ENCODE measurements around the gene TEX2. TPM values are rescaled to one million over a fixed set of nuclear protein-coding genes. Genes with fewer than 3 reads are reported as not detected.
A peak's percentile ranks its signal among the peaks of the same experiment; 100 is the strongest.

The TEX2 gene
- total and polyA plus RNA-seq, 2 of the 13 experiments (the other 11 are each of a cell fraction or from before 2014, with no cell fraction given): 21.4 to 37.7 TPM

DNA sequence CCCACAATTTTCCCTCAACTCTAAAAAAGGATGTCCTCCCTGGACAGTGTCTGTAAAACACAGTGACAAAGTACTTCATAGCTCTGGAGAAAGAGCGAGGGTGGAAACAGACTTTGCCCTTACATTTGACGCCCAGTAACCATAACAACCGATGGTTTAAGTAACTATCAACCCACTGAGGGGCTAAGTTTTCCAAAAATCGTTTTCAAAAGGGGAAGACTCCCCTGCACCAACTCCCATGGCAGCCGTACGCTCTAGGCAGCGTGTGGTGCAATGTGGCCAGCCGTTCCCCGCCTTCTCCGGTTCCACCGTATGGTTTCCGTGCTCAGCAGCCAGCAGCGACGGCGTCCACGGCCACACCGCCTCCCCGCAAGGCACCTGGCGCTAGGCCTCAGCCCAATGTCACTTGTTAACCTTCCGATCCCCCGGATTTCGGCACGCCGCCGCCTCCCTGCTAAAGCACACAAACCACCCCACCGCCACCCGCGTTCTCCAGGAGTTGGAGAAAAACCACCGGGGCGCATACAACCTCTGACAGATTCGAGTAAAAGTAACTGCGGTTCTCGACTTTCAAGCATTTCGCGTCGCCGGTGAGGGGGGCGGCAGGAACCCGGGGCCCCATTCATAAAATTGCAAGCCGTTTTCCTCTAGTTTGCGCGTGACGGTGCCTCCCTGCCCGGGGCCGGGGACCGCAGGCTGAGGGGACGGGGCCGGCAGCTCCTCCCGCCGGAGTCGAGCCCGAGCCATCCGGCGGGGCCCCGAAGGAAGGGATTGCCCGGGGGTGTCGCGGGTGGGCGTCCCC, 661 bp downstream of the TEX2 start (continued):
- TF ChIP-seq, protein P1, sequence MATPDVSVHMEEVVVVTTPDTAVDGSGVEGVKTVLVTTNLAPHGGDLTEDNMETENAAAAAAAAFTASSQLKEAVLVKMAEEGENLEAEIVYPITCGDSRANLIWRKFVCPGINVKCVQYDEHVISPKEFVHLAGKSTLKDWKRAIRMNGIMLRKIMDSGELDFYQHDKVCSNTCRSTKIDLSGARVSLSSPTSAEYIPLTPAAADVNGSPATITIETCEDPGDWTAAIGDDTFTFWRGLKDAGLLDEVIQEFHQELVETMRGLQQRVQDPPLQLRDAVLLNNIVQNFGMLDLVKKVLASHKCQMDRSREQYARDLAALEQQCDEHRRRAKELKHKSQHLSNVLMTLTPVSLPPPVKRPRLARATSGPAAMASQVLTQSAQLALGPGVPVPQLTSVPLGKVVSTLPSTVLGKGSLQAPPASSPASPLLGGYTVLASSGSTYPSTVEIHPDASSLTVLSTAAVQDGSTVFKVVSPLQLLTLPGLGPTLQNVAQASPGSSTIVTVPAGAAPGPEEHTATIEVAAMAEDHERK (CRISPR knock-in tag; IDR thresholded peaks at IDR 0.05; ENCODE audit: low read depth): no peak
- TF ChIP-seq POGZ (CRISPR knock-in tag; IDR thresholded peaks at IDR 0.05) (peak; percentile 50; the same call in 1 of the 2 replicates), KLF11 (CRISPR knock-in tag; IDR thresholded peaks at IDR 0.05) (peak; percentile 77; the same call in 1 of the 2 replicates), HDAC2 (CRISPR knock-in tag; IDR thresholded peaks at IDR 0.05) (peak; percentile 44; the same call in 1 of the 2 replicates), RFX5 (IDR thresholded peaks at IDR 0.05; ENCODE audit: low read depth, low read length) (no peak; the same call in 1 of the 2 replicates), ZNF792 (CRISPR knock-in tag; IDR thresholded peaks at IDR 0.05) (no peak), ZFP90 (CRISPR knock-in tag; IDR thresholded peaks at IDR 0.05; ENCODE audit: borderline replicate concordance) (peak; percentile 35; the same call in 1 of the 2 replicates), RELA (CRISPR knock-in tag; IDR thresholded peaks at IDR 0.05) (no peak), FOXP1 (IDR thresholded peaks at IDR 0.05) (no peak), FOXP1 (CRISPR knock-in tag; IDR thresholded peaks at IDR 0.05) (no peak), BCL6 (CRISPR knock-in tag; IDR thresholded peaks at IDR 0.05) (no peak)
- TF ChIP-seq, protein P2, sequence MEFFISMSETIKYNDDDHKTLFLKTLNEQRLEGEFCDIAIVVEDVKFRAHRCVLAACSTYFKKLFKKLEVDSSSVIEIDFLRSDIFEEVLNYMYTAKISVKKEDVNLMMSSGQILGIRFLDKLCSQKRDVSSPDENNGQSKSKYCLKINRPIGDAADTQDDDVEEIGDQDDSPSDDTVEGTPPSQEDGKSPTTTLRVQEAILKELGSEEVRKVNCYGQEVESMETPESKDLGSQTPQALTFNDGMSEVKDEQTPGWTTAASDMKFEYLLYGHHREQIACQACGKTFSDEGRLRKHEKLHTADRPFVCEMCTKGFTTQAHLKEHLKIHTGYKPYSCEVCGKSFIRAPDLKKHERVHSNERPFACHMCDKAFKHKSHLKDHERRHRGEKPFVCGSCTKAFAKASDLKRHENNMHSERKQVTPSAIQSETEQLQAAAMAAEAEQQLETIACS (CRISPR knock-in tag; IDR thresholded peaks at IDR 0.05): no peak
- TF ChIP-seq, protein P3, sequence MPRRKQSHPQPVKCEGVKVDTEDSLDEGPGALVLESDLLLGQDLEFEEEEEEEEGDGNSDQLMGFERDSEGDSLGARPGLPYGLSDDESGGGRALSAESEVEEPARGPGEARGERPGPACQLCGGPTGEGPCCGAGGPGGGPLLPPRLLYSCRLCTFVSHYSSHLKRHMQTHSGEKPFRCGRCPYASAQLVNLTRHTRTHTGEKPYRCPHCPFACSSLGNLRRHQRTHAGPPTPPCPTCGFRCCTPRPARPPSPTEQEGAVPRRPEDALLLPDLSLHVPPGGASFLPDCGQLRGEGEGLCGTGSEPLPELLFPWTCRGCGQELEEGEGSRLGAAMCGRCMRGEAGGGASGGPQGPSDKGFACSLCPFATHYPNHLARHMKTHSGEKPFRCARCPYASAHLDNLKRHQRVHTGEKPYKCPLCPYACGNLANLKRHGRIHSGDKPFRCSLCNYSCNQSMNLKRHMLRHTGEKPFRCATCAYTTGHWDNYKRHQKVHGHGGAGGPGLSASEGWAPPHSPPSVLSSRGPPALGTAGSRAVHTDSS (CRISPR knock-in tag; conservative IDR thresholded peaks at IDR 0.05): no peak
- TF ChIP-seq, protein P4, sequence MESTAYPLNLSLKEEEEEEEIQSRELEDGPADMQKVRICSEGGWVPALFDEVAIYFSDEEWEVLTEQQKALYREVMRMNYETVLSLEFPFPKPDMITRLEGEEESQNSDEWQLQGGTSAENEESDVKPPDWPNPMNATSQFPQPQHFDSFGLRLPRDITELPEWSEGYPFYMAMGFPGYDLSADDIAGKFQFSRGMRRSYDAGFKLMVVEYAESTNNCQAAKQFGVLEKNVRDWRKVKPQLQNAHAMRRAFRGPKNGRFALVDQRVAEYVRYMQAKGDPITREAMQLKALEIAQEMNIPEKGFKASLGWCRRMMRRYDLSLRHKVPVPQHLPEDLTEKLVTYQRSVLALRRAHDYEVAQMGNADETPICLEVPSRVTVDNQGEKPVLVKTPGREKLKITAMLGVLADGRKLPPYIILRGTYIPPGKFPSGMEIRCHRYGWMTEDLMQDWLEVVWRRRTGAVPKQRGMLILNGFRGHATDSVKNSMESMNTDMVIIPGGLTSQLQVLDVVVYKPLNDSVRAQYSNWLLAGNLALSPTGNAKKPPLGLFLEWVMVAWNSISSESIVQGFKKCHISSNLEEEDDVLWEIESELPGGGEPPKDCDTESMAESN (CRISPR knock-in tag; conservative IDR thresholded peaks at IDR 0.05): peak; percentile 83; the same call in 1 of the 2 replicates
- TF ChIP-seq, protein P5, sequence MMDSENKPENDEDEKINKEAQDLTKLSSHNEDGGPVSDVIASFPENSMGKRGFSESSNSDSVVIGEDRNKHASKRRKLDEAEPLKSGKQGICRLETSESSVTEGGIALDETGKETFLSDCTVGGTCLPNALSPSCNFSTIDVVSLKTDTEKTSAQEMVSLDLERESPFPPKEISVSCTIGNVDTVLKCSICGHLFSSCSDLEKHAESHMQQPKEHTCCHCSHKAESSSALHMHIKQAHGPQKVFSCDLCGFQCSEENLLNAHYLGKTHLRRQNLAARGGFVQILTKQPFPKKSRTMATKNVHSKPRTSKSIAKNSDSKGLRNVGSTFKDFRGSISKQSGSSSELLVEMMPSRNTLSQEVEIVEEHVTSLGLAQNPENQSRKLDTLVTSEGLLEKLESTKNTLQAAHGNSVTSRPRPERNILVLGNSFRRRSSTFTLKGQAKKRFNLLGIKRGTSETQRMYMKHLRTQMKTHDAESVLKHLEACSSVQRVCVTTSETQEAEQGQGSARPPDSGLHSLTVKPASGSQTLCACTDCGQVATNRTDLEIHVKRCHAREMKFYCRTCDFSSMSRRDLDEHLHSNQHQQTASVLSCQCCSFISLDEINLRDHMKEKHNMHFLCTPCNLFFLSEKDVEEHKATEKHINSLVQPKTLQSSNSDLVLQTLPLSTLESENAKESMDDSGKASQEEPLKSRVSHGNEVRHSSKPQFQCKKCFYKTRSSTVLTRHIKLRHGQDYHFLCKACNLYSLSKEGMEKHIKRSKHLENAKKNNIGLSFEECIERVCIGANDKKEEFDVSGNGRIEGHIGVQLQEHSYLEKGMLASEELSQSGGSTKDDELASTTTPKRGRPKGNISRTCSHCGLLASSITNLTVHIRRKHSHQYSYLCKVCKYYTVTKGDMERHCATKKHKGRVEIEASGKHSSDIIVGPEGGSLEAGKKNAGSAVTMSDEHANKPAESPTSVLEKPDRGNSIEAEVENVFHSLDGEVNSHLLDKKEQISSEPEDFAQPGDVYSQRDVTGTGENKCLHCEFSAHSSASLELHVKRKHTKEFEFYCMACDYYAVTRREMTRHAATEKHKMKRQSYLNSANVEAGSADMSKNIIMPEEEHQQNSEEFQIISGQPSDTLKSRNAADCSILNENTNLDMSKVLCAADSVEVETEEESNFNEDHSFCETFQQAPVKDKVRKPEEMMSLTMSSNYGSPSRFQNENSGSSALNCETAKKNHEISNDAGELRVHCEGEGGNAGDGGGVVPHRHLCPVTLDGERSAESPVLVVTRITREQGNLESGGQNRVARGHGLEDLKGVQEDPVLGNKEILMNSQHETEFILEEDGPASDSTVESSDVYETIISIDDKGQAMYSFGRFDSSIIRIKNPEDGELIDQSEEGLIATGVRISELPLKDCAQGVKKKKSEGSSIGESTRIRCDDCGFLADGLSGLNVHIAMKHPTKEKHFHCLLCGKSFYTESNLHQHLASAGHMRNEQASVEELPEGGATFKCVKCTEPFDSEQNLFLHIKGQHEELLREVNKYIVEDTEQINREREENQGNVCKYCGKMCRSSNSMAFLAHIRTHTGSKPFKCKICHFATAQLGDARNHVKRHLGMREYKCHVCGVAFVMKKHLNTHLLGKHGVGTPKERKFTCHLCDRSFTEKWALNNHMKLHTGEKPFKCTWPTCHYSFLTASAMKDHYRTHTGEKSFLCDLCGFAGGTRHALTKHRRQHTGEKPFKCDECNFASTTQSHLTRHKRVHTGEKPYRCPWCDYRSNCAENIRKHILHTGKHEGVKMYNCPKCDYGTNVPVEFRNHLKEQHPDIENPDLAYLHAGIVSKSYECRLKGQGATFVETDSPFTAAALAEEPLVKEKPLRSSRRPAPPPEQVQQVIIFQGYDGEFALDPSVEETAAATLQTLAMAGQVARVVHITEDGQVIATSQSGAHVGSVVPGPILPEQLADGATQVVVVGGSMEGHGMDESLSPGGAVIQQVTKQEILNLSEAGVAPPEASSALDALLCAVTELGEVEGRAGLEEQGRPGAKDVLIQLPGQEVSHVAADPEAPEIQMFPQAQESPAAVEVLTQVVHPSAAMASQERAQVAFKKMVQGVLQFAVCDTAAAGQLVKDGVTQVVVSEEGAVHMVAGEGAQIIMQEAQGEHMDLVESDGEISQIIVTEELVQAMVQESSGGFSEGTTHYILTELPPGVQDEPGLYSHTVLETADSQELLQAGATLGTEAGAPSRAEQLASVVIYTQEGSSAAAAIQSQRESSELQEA (CRISPR knock-in tag; IDR thresholded peaks at IDR 0.05; ENCODE audit: not compliant biosample characterization): peak; percentile 65

Measured in HepG2 (cell line).